ENCODE data around the gene RUSF1.

- TF ChIP-seq ZBTB33 (IDR thresholded peaks at IDR 0.05; ENCODE audit: borderline replicate concordance, low read depth) = no peak
- no peak for TF ChIP-seq CTCF (IDR thresholded peaks at IDR 0.05)
- TF ChIP-seq RCOR1 (IDR thresholded peaks at IDR 0.05; ENCODE audit: low read length) = no peak
- no peak for TF ChIP-seq RAD21 (IDR thresholded peaks at IDR 0.05; ENCODE audit: low read length)
- no peak for TF ChIP-seq MAX (IDR thresholded peaks at IDR 0.05; ENCODE audit: low read depth)
- no peak for TF ChIP-seq YY1 (IDR thresholded peaks at IDR 0.05; ENCODE audit: low read depth)
- no peak for TF ChIP-seq NFIC (IDR thresholded peaks at IDR 0.05; ENCODE audit: borderline replicate concordance)
- TF ChIP-seq EP300 (IDR thresholded peaks at IDR 0.05; ENCODE audit: borderline replicate concordance in 1 of 2, low read depth in 1 of 2, low read length in 1 of 2) = no peak
Observed at GRCh38 chr16:31479751-31480150, 28.4 kb downstream of the RUSF1 start.
